ENCODE measurements around the gene ERAL1. TPM values are rescaled to one million over a fixed set of nuclear protein-coding genes. Genes with fewer than 3 reads are reported as not detected.

The ERAL1 gene
- total and polyA plus RNA-seq, 2 of the 13 experiments (the other 11 are each of a cell fraction or from before 2014, with no cell fraction given), result 46.9 to 72.2 TPM

- TF ChIP-seq SRSF9 (IDR thresholded peaks at IDR 0.05; ENCODE audit: borderline replicate concordance, insufficient read depth, low read depth, low read length, poor library complexity, severe bottlenecking) (no peak), EEA1 (CRISPR knock-in tag; IDR thresholded peaks at IDR 0.05; ENCODE audit: borderline replicate concordance) (peak; percentile 69; the same call in 1 of the 2 replicates), ZNF580 (CRISPR knock-in tag; IDR thresholded peaks at IDR 0.05; ENCODE audit: borderline replicate concordance, low read depth) (0 out of 2 replicates have a peak, but pooled peaks have one; percentile 38), MYPOP (CRISPR knock-in tag; IDR thresholded peaks at IDR 0.05) (peak; percentile 31; the same call in 1 of the 2 replicates), KDM5B (CRISPR knock-in tag; IDR thresholded peaks at IDR 0.05; ENCODE audit: borderline replicate concordance) (peak; percentile 58; the same call in 1 of the 2 replicates), ZNF44 (CRISPR knock-in tag; IDR thresholded peaks at IDR 0.05) (no peak), THAP8 (CRISPR knock-in tag; IDR thresholded peaks at IDR 0.05; ENCODE audit: borderline replicate concordance) (no peak), NR2C2 (CRISPR knock-in tag; IDR thresholded peaks at IDR 0.05; ENCODE audit: borderline replicate concordance) (peak; percentile 15; the same call in 1 of the 2 replicates), FOXC1 (CRISPR knock-in tag; IDR thresholded peaks at IDR 0.05; ENCODE audit: borderline replicate concordance) (peak; percentile 73; the same call in 1 of the 2 replicates), PLRG1 (conservative IDR thresholded peaks at IDR 0.05) (no peak), ATF2 (CRISPR knock-in tag; IDR thresholded peaks at IDR 0.05) (no peak), JUNB (CRISPR knock-in tag; IDR thresholded peaks at IDR 0.05; ENCODE audit: borderline replicate concordance) (no peak), MXD3 (CRISPR knock-in tag; IDR thresholded peaks at IDR 0.05) (no peak; the same call in 1 of the 2 replicates), ZBTB1 (CRISPR knock-in tag; IDR thresholded peaks at IDR 0.05; ENCODE audit: borderline replicate concordance) (no peak), ZGPAT (CRISPR knock-in tag; IDR thresholded peaks at IDR 0.05) (peak; percentile 58; the same call in 1 of the 2 replicates), SKIL (CRISPR knock-in tag; IDR thresholded peaks at IDR 0.05; ENCODE audit: borderline replicate concordance) (peak; percentile 35; the same call in 1 of the 2 replicates), HIC2 (CRISPR knock-in tag; IDR thresholded peaks at IDR 0.05; ENCODE audit: low read depth) (no peak)
Observed at GRCh38 chr17:28896884-28897768, 42.3 kb downstream of the ERAL1 start, which contains the start of gene FLOT2 (continued).

All from HepG2 (cell line).